Astrocyte (in vitro differentiated cells and primary cell): ENCODE data around the gene CSPG4. TPM values are rescaled to one million over a fixed set of nuclear protein-coding genes. Genes with fewer than 3 reads are reported as not detected.
A peak's percentile ranks its signal among the peaks of the same experiment; 100 is the strongest.

ENCODE experiments used
- DNase-seq: peaks from one replicate; pipeline ENCODE4 v3.0.0-alpha.2; 2010; ENCODE audit warnings: low read depth
- FAIRE-seq: peaks from 2 replicates; lab custom pipeline; 2011; peaks lifted over from hg19 to GRCh38; lab: Jason Lieb, UNC
- H2AFZ ChIP-seq: 2 replicates; pipeline ENCODE4 v1.6.0; 2012; ENCODE audit warnings: low read depth, low read length, inconsistent platforms
- H3K27ac ChIP-seq: 2 replicates; pipeline ENCODE4 v1.5.1; 2011; ENCODE audit warnings: low read depth, low read length, inconsistent platforms
- H3K27me3 ChIP-seq: 2 replicates; pipeline ENCODE4 v1.6.0; 2011; ENCODE audit warnings: low read length, inconsistent platforms; ENCODE audit not compliant: insufficient read depth
- H3K36me3 ChIP-seq: 2 replicates; pipeline ENCODE4 v1.5.1; 2011; ENCODE audit warnings: low read length, inconsistent platforms; ENCODE audit not compliant: insufficient read depth
- H3K4me1 ChIP-seq: 2 replicates; pipeline ENCODE4 v1.5.1; 2011; ENCODE audit warnings: low read length, inconsistent platforms; ENCODE audit not compliant: insufficient read depth
- H3K4me2 ChIP-seq: 2 replicates; pipeline ENCODE4 v1.6.0; 2012; ENCODE audit warnings: low read length, inconsistent platforms
- H3K4me3 ChIP-seq: 2 replicates; pipeline ENCODE4 v1.5.1; 2011; ENCODE audit warnings: low read depth, mild to moderate bottlenecking, low read length, inconsistent platforms; ENCODE audit not compliant: insufficient read depth
- H3K79me2 ChIP-seq: 2 replicates; pipeline ENCODE4 v1.6.0; 2012; ENCODE audit warnings: mild to moderate bottlenecking, low read length, inconsistent platforms; ENCODE audit not compliant: insufficient read depth
- H3K9ac ChIP-seq: 2 replicates; pipeline ENCODE4 v1.6.0; 2012; ENCODE audit warnings: mild to moderate bottlenecking, low read length, inconsistent platforms
- H3K9me3 ChIP-seq: 2 replicates; pipeline ENCODE4 v1.5.1; 2012; ENCODE audit warnings: low read depth, mild to moderate bottlenecking, low read length, inconsistent platforms; ENCODE audit not compliant: insufficient read depth
- H4K20me1 ChIP-seq: 2 replicates; pipeline ENCODE4 v1.6.0; 2012; ENCODE audit warnings: low read length, inconsistent platforms; ENCODE audit not compliant: insufficient read depth
- H3K27ac Mint-ChIP-seq: one replicate; pipeline ENCODE4 v1.8.0; 2021; ENCODE audit warnings: mild to moderate bottlenecking, mixed read lengths; ENCODE audit not compliant: unreplicated experiment
- H3K27me3 Mint-ChIP-seq: one replicate; pipeline ENCODE4 v1.8.0; 2021; ENCODE audit warnings: low read depth, mixed read lengths; ENCODE audit not compliant: unreplicated experiment
- H3K36me3 Mint-ChIP-seq: one replicate; pipeline ENCODE4 v1.8.0; 2021; ENCODE audit warnings: low read depth, mixed read lengths; ENCODE audit not compliant: unreplicated experiment
- H3K4me1 Mint-ChIP-seq: one replicate; pipeline ENCODE4 v1.8.0; 2021; ENCODE audit warnings: low read depth, mixed read lengths; ENCODE audit not compliant: unreplicated experiment
- H3K4me3 Mint-ChIP-seq: one replicate; pipeline ENCODE4 v1.8.0; 2021; ENCODE audit warnings: mild to moderate bottlenecking, moderate library complexity, mixed read lengths; ENCODE audit not compliant: unreplicated experiment
- H3K9me3 Mint-ChIP-seq: one replicate; pipeline ENCODE4 v1.8.0; 2021; ENCODE audit warnings: mild to moderate bottlenecking, mixed read lengths; ENCODE audit not compliant: unreplicated experiment
- CTCF ChIP-seq: IDR thresholded peaks from 2 replicates; pipeline ENCODE4 v1.5.1; 2011; ENCODE audit warnings: low read depth, mild to moderate bottlenecking, inconsistent platforms, low read length, moderate library complexity; ENCODE audit not compliant: insufficient read depth
- EZH2 ChIP-seq: IDR thresholded peaks from 2 replicates; pipeline ENCODE4 v1.6.1; 2012; ENCODE audit warnings: mild to moderate bottlenecking, low read length, inconsistent platforms; ENCODE audit not compliant: insufficient read depth
- total RNA-seq: library from RNA; stranded (reverse); gene quantifications from 2 replicates; pipeline ENCODE4 v1.2.1, GENCODE V29; 2021

Gene CSPG4
- total RNA-seq, 1 donor from 2014 or later: 26.9 TPM

GRCh38 chr15:75648156-75649000, 64.3 kb downstream of the CSPG4 start:
- H3K27me3 ChIP-seq: no peaks in the 10 kb centered on the region
- peaks cover 67% of the 10 kb centered on the region for H3K79me2 ChIP-seq
- Mint-ChIP-seq H3K27me3 (no peaks in the 10 kb centered on the region), H3K4me1 (peaks cover 53% of the 10 kb centered on the region), H3K36me3 (peaks cover 21% of the 10 kb centered on the region), H3K4me3 (peak overlapping the region; percentile 93), H3K27ac (peak overlapping the region; percentile 89), H3K9me3 (no peaks in the 10 kb centered on the region)
- H3K9me3 ChIP-seq: no peaks in the 10 kb centered on the region
- TF ChIP-seq EZH2: no peak
- TF ChIP-seq CTCF: no peak
- DNase-seq (peak; percentile 16), FAIRE-seq (no peak)
- peak overlapping the region; percentile 78 for H2AFZ ChIP-seq
- H4K20me1 ChIP-seq: peaks cover 48% of the 10 kb centered on the region
- H3K4me1 ChIP-seq: peaks cover 56% of the 10 kb centered on the region
- peak overlapping the region; percentile 98 for H3K9ac ChIP-seq
- peak overlapping the region; percentile 92 for H3K4me3 ChIP-seq
- H3K36me3 ChIP-seq: no peaks in the 10 kb centered on the region
- peak overlapping the region; percentile 96 for H3K4me2 ChIP-seq
- H3K27ac ChIP-seq: peak overlapping the region; percentile 94

GRCh38 chr15:75647370-75648155, 65.1 kb downstream of the CSPG4 start, which contains the start of gene SNX33:
Gene SNX33, plus strand, starts transcription at chr15:75647912. Its CDS starts 1,191 bp downstream, at chr15:75649103.
- peaks cover 19% of the 10 kb centered on the region for H3K36me3 Mint-ChIP-seq
- Histone ChIP-seq H3K27ac (peak within 1 kb of the TSS; percentile 94), H3K4me1 (peaks cover 53% of the 10 kb centered on the region), H3K9ac (peak within 1 kb of the TSS; percentile 98), H4K20me1 (peaks cover 40% of the 10 kb centered on the region), H3K4me2 (peak within 1 kb of the TSS; percentile 96), H3K4me3 (peak within 1 kb of the TSS; percentile 92), H3K9me3 (no peaks in the 10 kb centered on the region), H2AFZ (peak within 1 kb of the TSS; percentile 78), H3K36me3 (no peaks in the 10 kb centered on the region), H3K27me3 (no peaks in the 10 kb centered on the region), H3K79me2 (peaks cover 58% of the 10 kb centered on the region)
- peak; percentile 82 for DNase-seq
- H3K27ac Mint-ChIP-seq: peak within 1 kb of the TSS; percentile 89
- peaks cover 46% of the 10 kb centered on the region for H3K4me1 Mint-ChIP-seq
- FAIRE-seq: no peak
- H3K9me3 Mint-ChIP-seq: no peaks in the 10 kb centered on the region
- TF ChIP-seq CTCF (peak; percentile 17), EZH2 (no peak)
- H3K27me3 Mint-ChIP-seq: no peaks in the 10 kb centered on the region
- H3K4me3 Mint-ChIP-seq: peak within 1 kb of the TSS; percentile 93
